H9 (cell line): ENCODE measurements around the gene TRIM40. TPM values are rescaled to one million over a fixed set of nuclear protein-coding genes. Genes with fewer than 3 reads are reported as not detected.

Source experiments
- DNase-seq: peaks from one replicate; pipeline ENCODE4 v3.0.0-alpha.2; 2017
- H2AFZ ChIP-seq: one replicate; pipeline ENCODE4 v1.6.1; 2013; ENCODE audit warnings: mild to moderate bottlenecking, low read length, control low read depth, moderate library complexity
- H2AK5ac ChIP-seq: 2 replicates; pipeline ENCODE4 v1.6.1; 2013; ENCODE audit warnings: low read length, control low read depth, mixed read lengths; ENCODE audit not compliant: insufficient read length
- H2BK120ac ChIP-seq: one replicate; pipeline ENCODE4 v1.6.1; 2013; ENCODE audit warnings: low read depth, mild to moderate bottlenecking, low read length, control low read depth, inconsistent platforms; ENCODE audit not compliant: poor library complexity, severe bottlenecking
- H2BK12ac ChIP-seq: 2 replicates; pipeline ENCODE4 v1.6.1; 2013; ENCODE audit warnings: low read length, control low read depth, mixed read lengths, low read depth; ENCODE audit not compliant: insufficient read length
- H2BK15ac ChIP-seq: 2 replicates; pipeline ENCODE4 v1.6.1; 2013; ENCODE audit warnings: low read depth, low read length, control low read depth
- H2BK20ac ChIP-seq: one replicate; pipeline ENCODE4 v1.6.1; 2013; ENCODE audit warnings: low read depth, mild to moderate bottlenecking, low read length, control low read depth, inconsistent platforms; ENCODE audit not compliant: poor library complexity, severe bottlenecking
- H2BK5ac ChIP-seq: 2 replicates; pipeline ENCODE4 v1.6.1; 2013; ENCODE audit warnings: low read length, control low read depth, mixed read lengths; ENCODE audit not compliant: insufficient read length
- H3K14ac ChIP-seq: 2 replicates; pipeline ENCODE4 v1.6.1; 2013; ENCODE audit warnings: low read length, control low read depth; ENCODE audit not compliant: insufficient read depth
- H3K18ac ChIP-seq: 2 replicates; pipeline ENCODE4 v1.6.1; 2013; ENCODE audit warnings: low read depth, mild to moderate bottlenecking, mixed read lengths, low read length, control low read depth; ENCODE audit not compliant: insufficient read length
- H3K23ac ChIP-seq: 2 replicates; pipeline ENCODE4 v1.6.1; 2013; ENCODE audit warnings: low read length, control low read depth, mixed read lengths, low read depth; ENCODE audit not compliant: insufficient read length
- H3K23me2 ChIP-seq: 2 replicates; pipeline ENCODE4 v1.6.1; 2013; ENCODE audit warnings: low read depth, mild to moderate bottlenecking, mixed read lengths, low read length, control low read depth; ENCODE audit not compliant: insufficient read length, poor library complexity, severe bottlenecking
- H3K27ac ChIP-seq: 2 replicates; pipeline ENCODE4 v1.5.1; 2013; ENCODE audit warnings: low read length, control low read depth, mixed read lengths, low read depth; ENCODE audit not compliant: insufficient read length
- H3K27me3 ChIP-seq: 2 replicates; pipeline ENCODE4 v1.6.1; 2013; ENCODE audit warnings: low read length, control low read depth, inconsistent platforms; ENCODE audit not compliant: insufficient read depth
- H3K4ac ChIP-seq: 2 replicates; pipeline ENCODE4 v1.6.1; 2013; ENCODE audit warnings: low read depth, mild to moderate bottlenecking, control low read depth, inconsistent platforms, low read length, moderate library complexity
- H3K4me1 ChIP-seq: 2 replicates; pipeline ENCODE4 v1.6.1; 2013; ENCODE audit warnings: low read length, control low read depth, inconsistent platforms; ENCODE audit not compliant: insufficient read depth
- H3K4me2 ChIP-seq: 2 replicates; pipeline ENCODE4 v1.6.1; 2013; ENCODE audit warnings: low read length, control low read depth, mixed read lengths; ENCODE audit not compliant: insufficient read length, insufficient read depth
- H3K56ac ChIP-seq: 2 replicates; pipeline ENCODE4 v1.6.1; 2013; ENCODE audit warnings: low read depth, mild to moderate bottlenecking, mixed read lengths, low read length, control low read depth; ENCODE audit not compliant: insufficient read length
- H3K79me1 ChIP-seq: 2 replicates; pipeline ENCODE4 v1.6.1; 2013; ENCODE audit warnings: low read depth, mild to moderate bottlenecking, moderate library complexity, low read length, control low read depth, inconsistent platforms; ENCODE audit not compliant: insufficient read depth, poor library complexity, severe bottlenecking
- H3K79me2 ChIP-seq: 2 replicates; pipeline ENCODE4 v1.6.1; 2013; ENCODE audit warnings: low read length, control low read depth, inconsistent platforms; ENCODE audit not compliant: insufficient read depth
- H3K9ac ChIP-seq: 2 replicates; pipeline ENCODE4 v1.6.1; 2013; ENCODE audit warnings: low read length, control low read depth, mixed read lengths; ENCODE audit not compliant: insufficient read length; ENCODE audit errors: extremely low read depth
- H3K9me3 ChIP-seq: one replicate; pipeline ENCODE4 v1.6.1; 2013; ENCODE audit warnings: low read depth, low read length, inconsistent platforms; ENCODE audit not compliant: control insufficient read depth
- H3T11ph ChIP-seq: one replicate; pipeline ENCODE4 v1.6.1; 2013; ENCODE audit warnings: mild to moderate bottlenecking, low read length, control low read depth, inconsistent platforms
- H4K20me1 ChIP-seq: one replicate; pipeline ENCODE4 v1.6.1; 2013; ENCODE audit not compliant: control insufficient read depth, insufficient read length, insufficient read depth
- H4K5ac ChIP-seq: 2 replicates; pipeline ENCODE4 v1.6.1; 2013; ENCODE audit warnings: low read depth, mild to moderate bottlenecking, mixed read lengths, low read length, control low read depth; ENCODE audit not compliant: insufficient read length
- H4K8ac ChIP-seq: replicated peaks from 2 replicates; pipeline ENCODE4 v1.6.1; 2013; ENCODE audit warnings: low read length, control low read depth, mixed read lengths, low read depth; ENCODE audit not compliant: insufficient read length
- H4K91ac ChIP-seq: 2 replicates; pipeline ENCODE4 v1.6.1; 2013; ENCODE audit warnings: low read depth, mild to moderate bottlenecking, moderate library complexity, mixed read lengths, low read length, control low read depth; ENCODE audit not compliant: insufficient read length
- H3K27ac Mint-ChIP-seq, 3 experiments: 2 replicates in 2 of 3; 3 replicates in 1 of 3; pipeline ENCODE4 v1.8.0; 2020 to 2021; ENCODE audit warnings: mixed read lengths in 3 of 3, mild to moderate bottlenecking in 1 of 3, moderate library complexity in 1 of 3
- H3K27me3 Mint-ChIP-seq: 2 replicates; pipeline ENCODE4 v1.8.0; 2021; ENCODE audit warnings: low read depth, mild to moderate bottlenecking, moderate library complexity, mixed read lengths
- H3K36me3 Mint-ChIP-seq, 3 experiments: 2 replicates in 2 of 3; 3 replicates in 1 of 3; pipeline ENCODE4 v1.8.0; 2020 to 2021; ENCODE audit warnings: low read depth in 3 of 3, mixed read lengths in 3 of 3; ENCODE audit not compliant: insufficient read depth in 1 of 3
- H3K4me1 Mint-ChIP-seq, 2 experiments: 2 replicates each; pipeline ENCODE4 v1.8.0; 2020; ENCODE audit warnings: mixed read lengths in 2 of 2
- H3K4me3 Mint-ChIP-seq, 2 experiments: 2 replicates in 1 of 2; 3 replicates in 1 of 2; pipeline ENCODE4 v1.8.0; 2020 to 2021; ENCODE audit warnings: mild to moderate bottlenecking in 2 of 2, mixed read lengths in 2 of 2, moderate library complexity in 1 of 2
- H3K9me3 Mint-ChIP-seq, 2 experiments: 2 replicates in 1 of 2; 3 replicates in 1 of 2; pipeline ENCODE4 v1.8.0; 2020; ENCODE audit warnings: mild to moderate bottlenecking in 2 of 2, mixed read lengths in 2 of 2, moderate library complexity in 1 of 2
- CTCF ChIP-seq: fragments of 200-600 bp; sonication (generic); conservative IDR thresholded peaks from 3 replicates; pipeline ENCODE4 v1.8.0; 2021; ENCODE audit warnings: antibody characterized with exemption, mild to moderate bottlenecking
- WGBS: extraction: QIAGEN DNeasy Blood & Tissue Kit; methylation state at CpG from one replicate; pipeline ENCODE4 v1.1.7; 2013; ENCODE audit warnings: missing lambda C conversion rate, low lambda C conversion rate, mixed read lengths; ENCODE audit not compliant: insufficient read length; ENCODE audit errors: extremely low coverage; 5-methylcytosine and 5-hydroxymethylcytosine counted together
- total RNA-seq: library from RNA; stranded (reverse); gene quantifications from 2 replicates; pipeline ENCODE4 v1.2.1, GENCODE V29; 2021

Gene TRIM40
- total RNA-seq, 1 experiment from 2014 or later: not detected

GRCh38 chr6:30122515-30122914 lies 13.4 kb upstream of the TRIM40 start:
- Histone ChIP-seq H3K4me1 (no peaks in the 10 kb centered on the region), H4K20me1 (no peaks in the 10 kb centered on the region), H3K23ac (no peak overlapping the region), H3K9me3 (no peaks in the 10 kb centered on the region), H3K79me2 (no peaks in the 10 kb centered on the region), H3K14ac (no peak overlapping the region), H3K4me2 (no peak overlapping the region), H4K8ac (no peak overlapping the region), H3K27ac (no peak overlapping the region), H2BK120ac (no peak overlapping the region), H3K18ac (no peak overlapping the region), H2BK12ac (no peak overlapping the region), H3K23me2 (peaks cover 6% of the 10 kb centered on the region), H2AFZ (no peak overlapping the region), H2BK15ac (no peak overlapping the region), H3T11ph (no peak overlapping the region), H2AK5ac (no peak overlapping the region), H3K27me3 (peaks cover 11% of the 10 kb centered on the region; the same call in 1 of the 2 replicates), H3K56ac (no peak overlapping the region), H3K4ac (no peak overlapping the region), H4K5ac (no peak overlapping the region), H3K9ac (no peak overlapping the region), H4K91ac (no peak overlapping the region), H2BK5ac (no peak overlapping the region), H3K79me1 (no peaks in the 10 kb centered on the region), H2BK20ac (no peak overlapping the region)
- H3K9me3 Mint-ChIP-seq: no peaks in the 10 kb centered on the region
- DNase-seq: no peak
- H3K36me3 Mint-ChIP-seq: no peaks in the 10 kb centered on the region
- no peak overlapping the region for H3K27ac Mint-ChIP-seq
- H3K4me3 Mint-ChIP-seq: no peak overlapping the region
- peaks cover 0 to 6% of the 10 kb centered on the region in 2 experiments; a peak in 2 of 4 replicates for H3K4me1 Mint-ChIP-seq
- no CpG with 5 or more reads among the region's 2 CpGs for WGBS
- peaks cover 50% of the 10 kb centered on the region for H3K27me3 Mint-ChIP-seq
- no peak for TF ChIP-seq CTCF
